Astrocyte of the spinal cord (primary cell): ENCODE measurements around the gene AURKB.

Experiments used
- DNase-seq: peaks from one replicate; pipeline ENCODE4 v3.0.0; 2011; ENCODE audit warnings: low read depth, low spot score
- H3K4me3 ChIP-seq: 2 replicates; pipeline ENCODE4 v1.5.1; 2011; ENCODE audit warnings: low read depth, mild to moderate bottlenecking, low read length, moderate library complexity
- CTCF ChIP-seq: IDR thresholded peaks from 2 replicates; pipeline ENCODE4 v1.5.1; 2012; ENCODE audit warnings: low read depth, mild to moderate bottlenecking, low read length, inconsistent platforms
- in situ Hi-C: cut with HindIII; loops from 2 replicates; pipeline ENCODE4 v1.10.0; 2017; ENCODE audit warnings: low sequenced_read_pairs

The AURKB gene

DNA sequence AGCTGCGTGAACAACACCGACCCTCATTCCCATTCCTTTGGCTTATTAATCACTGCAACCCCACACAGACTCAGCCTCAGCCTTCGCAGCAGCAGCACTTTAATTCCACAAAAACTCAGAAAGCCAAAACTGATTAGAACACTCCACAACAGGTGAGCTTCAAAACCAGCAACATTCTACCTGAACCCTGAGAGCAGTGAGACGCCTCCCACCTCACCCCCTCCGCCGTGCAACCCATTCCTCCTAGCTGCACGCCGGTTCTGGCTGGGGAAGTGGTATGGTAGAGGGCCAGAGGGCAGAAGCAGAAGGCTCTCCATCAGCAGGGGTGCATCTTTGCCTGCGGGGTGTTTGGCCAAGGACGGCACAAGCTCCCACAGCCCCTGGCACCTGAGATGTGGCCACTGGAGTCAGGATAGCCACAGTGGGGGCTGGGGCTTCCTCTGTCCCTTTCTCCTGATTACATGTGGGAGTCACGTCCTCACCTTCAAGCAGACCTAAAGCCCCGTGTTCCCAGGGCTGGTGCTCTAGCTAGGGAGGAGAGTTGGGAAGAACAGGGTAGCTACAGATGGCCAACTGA is 22.0 kb downstream of the AURKB start:
- no peak for DNase-seq
- in situ Hi-C loops: no loop called here
- H3K4me3 ChIP-seq: peak overlapping the region; percentile 80
- TF ChIP-seq CTCF: no peak

- H3K4me3 ChIP-seq: peak overlapping the region; percentile 80
- DNase-seq: peak; percentile 99
- in situ Hi-C loops: no loop called here
- TF ChIP-seq CTCF: no peak
Measured at GRCh38 chr17:8187517-8188262, 22.7 kb downstream of the AURKB start.

- DNase-seq: peak; percentile 95
- peak overlapping the region; percentile 59 for H3K4me3 ChIP-seq
- peak; percentile 45 for TF ChIP-seq CTCF
- in situ Hi-C loops: no loop called here
Measured at GRCh38 chr17:8186787-8187516, 23.4 kb downstream of the AURKB start.

DNA sequence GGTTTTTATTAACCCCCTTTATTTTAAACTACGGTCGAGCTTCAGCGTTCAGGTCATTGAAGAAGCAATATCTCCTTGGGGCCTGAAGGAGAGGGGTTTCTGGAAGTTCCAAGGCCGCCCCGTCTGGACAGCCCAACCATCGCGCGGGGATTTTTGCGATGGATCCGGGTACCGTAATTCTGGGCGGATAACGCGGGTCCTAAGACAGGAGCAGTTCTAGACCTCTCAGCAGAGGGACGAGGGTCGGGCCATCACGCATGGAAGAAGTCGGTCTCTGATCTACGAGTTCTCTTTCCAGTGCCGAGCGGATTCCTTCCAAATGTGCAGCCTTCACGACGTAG is 24.0 kb downstream of the AURKB start:
- in situ Hi-C loops: no loop called here
- peak overlapping the region; percentile 59 for H3K4me3 ChIP-seq
- DNase-seq: no peak
- TF ChIP-seq CTCF: no peak

DNA sequence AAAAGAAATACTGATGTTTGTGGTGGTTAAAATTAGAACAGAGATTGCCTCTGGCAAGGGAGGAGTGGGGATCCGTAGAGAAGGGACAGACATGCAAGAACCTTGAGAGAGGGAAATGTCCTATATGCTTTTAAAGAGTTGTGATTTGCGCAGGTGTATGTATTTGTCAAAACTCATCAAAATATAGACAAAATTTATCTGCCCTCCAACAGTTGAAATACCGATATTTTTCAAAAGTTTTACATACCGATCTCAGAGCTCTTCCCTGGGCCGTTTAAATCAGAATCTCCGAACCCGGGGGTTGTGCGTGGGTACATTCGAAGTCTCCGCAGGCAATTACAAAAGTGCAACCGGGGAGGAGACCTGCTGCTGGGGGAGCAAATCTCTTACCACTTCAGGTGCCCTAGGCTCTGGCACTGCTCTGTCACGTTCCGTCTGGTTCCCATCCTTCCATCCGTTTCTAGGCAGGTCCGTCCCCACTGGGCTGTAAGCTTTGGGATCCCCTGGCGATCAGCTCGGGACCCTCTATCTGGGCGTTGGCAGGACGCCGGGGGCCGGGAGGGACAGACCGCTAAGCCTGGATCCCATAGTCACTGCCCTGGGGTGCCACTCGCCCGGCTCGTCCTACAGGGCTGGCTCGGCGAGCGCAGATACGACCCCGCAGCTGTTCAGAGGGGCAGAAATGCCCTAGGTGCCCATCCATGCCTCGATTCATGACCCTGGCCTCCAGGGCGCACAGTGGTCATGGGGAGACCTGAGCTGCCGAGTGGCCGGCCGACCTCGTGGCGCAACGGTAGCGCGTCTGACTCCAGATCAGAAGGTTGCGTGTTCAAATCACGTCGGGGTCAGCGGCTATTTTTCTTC is 24.6 kb downstream of the AURKB start:
- peak; percentile 62 for DNase-seq
- peak overlapping the region; percentile 59 for H3K4me3 ChIP-seq
- TF ChIP-seq CTCF: no peak
- in situ Hi-C loops: no loop called here
